Dermis lymphatic vessel endothelial cell (primary cell): ENCODE results near the gene KLHL21. TPM values are rescaled to one million over a fixed set of nuclear protein-coding genes. Genes with fewer than 3 reads are reported as not detected.

ENCODE experiments used
- total RNA-seq: library from RNA; depleted of rRNA; stranded (reverse); fragments of >200 nt; gene quantifications from 2 replicates; pipeline ENCODE4 v1.2.1, GENCODE V29; 2014

KLHL21 gene, protein sequence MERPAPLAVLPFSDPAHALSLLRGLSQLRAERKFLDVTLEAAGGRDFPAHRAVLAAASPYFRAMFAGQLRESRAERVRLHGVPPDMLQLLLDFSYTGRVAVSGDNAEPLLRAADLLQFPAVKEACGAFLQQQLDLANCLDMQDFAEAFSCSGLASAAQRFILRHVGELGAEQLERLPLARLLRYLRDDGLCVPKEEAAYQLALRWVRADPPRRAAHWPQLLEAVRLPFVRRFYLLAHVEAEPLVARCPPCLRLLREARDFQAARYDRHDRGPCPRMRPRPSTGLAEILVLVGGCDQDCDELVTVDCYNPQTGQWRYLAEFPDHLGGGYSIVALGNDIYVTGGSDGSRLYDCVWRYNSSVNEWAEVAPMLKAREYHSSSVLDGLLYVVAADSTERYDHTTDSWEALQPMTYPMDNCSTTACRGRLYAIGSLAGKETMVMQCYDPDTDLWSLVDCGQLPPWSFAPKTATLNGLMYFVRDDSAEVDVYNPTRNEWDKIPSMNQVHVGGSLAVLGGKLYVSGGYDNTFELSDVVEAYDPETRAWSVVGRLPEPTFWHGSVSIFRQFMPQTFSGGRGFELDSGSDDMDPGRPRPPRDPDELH
- total RNA-seq = 12.2 and 15.8 TPM in 2 replicates

DNA sequence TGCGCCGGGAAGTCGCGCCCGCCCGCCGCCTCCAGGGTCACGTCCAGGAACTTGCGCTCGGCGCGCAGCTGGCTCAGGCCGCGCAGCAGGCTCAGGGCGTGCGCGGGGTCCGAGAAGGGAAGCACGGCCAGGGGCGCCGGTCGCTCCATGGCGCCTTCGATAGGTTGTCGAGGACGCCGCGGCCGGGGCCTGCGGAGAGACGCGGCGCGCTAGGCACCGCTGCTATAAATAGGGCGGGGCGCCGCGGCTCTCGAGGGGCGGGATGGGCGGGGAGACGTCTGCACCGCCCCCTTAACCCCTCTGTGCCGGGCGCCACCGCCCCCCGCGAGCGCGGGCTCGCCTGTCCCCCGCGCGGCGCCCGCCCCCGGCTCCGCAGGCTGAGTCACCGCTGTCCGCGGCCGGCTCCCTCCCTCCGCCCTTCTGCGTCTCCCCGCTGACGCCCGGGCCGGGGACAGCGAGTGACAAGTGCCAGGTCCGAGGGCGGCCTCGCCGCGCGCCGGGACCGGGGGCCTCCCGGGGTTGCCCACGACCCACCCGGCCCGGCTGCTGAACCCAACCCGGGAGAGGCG, at the start of gene KLHL21:
Gene KLHL21, minus strand, starts transcription at position 201 of the 569 bp plus-strand sequence. Its CDS starts 52 bp downstream, at position 149.

GRCh38 chr1:6624710-6625583, 22.3 kb upstream of the KLHL21 start, which contains the start of gene THAP3:
Gene THAP3, plus strand, starts transcription at chr1:6624868. Its CDS starts 351 bp downstream, at chr1:6625219.

GRCh38 chr1:6613361-6614018, 10.8 kb upstream of the KLHL21 start, which contains the start of gene PHF13:
Gene PHF13, plus strand, starts transcription at chr1:6613731. Its CDS starts 336 bp downstream, at chr1:6614067.

DNA sequence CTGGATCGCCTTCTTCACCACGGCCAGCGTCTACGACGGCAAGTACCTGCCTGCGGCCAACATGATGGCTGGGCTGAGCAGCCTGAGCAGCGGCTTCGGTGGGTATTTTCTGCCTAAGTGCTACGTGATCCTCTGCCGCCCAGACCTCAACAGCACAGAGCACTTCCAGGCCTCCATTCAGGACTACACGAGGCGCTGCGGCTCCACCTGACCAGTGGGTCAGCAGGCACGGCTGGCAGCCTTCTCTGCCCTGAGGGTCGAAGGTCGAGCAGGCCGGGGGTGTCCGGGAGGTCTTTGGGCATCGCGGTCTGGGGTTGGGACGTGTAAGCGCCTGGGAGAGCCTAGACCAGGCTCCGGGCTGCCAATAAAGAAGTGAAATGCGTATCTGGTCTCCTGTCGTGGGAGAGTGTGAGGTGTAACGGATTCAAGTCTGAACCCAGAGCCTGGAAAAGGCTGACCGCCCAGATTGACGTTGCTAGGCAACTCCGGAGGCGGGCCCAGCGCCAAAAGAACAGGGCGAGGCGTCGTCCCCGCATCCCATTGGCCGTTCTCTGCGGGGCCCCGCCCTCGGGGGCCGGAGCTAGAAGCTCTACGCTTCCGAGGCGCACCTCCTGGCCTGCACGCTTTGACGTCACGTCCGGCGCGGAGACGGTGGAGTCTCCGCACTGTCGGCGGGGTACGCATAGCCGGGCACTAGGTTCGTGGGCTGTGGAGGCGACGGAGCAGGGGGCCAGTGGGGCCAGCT, 23.1 kb downstream of the KLHL21 start, which contains the start of gene ZBTB48:
Gene ZBTB48, plus strand, starts transcription at position 621 of the 745 bp plus-strand sequence. CDS start 616 bp downstream, outside the sequence.

DNA sequence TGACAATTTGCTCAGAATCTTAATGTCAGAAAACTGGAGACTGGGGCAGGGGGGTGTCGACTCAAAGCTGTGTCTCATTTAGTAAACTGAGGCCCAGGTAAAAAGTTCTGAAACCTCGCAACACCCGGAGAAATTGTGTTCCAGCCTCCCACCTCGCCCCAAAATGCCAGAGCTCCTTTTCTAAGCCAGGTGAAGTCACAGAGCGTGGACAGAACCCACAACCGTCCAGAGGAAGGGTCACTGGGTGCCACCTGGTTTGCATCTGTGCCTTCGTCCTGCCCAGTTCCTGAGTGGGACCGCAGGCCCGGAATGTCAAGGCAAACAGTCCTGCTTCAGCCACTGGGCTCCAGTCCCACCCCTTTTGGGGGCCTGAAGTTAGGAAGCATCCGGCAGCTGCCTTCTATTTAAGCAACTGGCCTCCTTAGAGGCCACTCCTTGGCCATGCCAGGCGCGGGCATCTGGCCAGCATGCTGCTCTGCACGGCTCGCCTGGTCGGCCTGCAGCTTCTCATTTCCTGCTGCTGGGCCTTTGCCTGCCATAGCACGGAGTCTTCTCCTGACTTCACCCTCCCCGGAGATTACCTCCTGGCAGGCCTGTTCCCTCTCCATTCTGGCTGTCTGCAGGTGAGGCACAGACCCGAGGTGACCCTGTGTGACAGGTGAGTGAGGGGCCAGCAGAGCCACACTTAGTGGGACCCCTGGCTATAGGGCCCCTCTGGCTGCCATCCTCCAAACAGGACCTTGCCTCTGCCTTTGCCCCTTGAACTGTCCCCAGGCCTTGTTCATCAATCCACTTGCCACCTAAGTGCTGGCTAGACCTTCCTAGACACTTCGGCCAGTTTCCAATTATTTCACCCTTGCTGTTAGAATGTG, 47.5 kb downstream of the KLHL21 start, which contains the start of gene TAS1R1:
Gene TAS1R1, plus strand, starts transcription at position 401 of the 872 bp plus-strand sequence. Its CDS starts 67 bp downstream, at position 468.

DNA sequence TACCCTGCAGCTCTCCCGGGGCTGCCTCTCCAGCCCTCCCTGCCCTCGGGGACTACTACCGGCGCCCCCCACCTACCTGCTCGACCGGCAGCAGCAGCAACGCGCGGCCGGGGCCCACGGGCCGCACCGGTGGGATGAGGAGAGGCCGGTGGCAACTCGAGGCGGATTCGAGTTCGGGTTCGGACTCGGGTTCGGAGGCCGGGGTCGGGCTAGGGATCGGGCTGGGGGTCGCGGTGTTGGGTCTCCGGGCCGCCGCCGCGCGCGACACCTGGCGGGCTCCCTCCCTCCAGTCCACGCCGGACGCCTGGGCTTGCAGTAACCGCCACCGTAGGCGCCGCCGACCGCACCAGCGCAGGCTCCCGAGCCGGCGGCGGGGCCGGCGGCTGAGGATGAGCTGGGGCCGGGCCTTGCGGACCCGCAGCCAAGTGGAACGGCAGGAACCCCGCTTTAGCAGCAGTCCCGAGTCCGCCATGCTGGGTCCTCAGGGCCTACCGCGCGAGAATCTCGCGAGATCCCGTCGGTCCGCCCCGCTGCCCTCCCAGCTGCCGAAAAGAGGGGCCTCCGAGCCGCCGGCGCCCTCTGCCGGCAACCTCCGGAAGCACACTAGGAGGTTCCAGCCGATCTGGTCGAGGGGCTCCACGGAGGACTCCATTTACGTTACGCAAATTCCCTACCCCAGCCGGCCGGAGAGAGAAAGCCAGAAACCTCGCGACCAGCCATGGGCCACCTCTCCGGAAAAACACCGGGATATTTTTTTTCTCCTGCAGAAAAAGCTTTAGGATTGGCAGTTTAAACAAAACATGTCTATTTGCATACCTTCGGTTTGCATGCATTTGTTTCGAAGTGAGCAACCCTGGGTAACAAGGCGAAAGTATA, 48.4 kb downstream of the KLHL21 start, which contains the start of gene NOL9:
Gene NOL9, minus strand, starts transcription at position 483 of the 876 bp plus-strand sequence. Its CDS starts 11 bp downstream, at position 472.

Other genes with a start within 250 kb of the KLHL21 start
- gene ACOT7, start 209.1 kb downstream of the KLHL21 start, total RNA-seq = 11.4 and 13.0 TPM in 2 replicates
- gene HES2, start 182.9 kb downstream of the KLHL21 start, total RNA-seq = 5.9 and 10.2 TPM in 2 replicates
- gene ESPN, start 178.1 kb downstream of the KLHL21 start, total RNA-seq = 0.22 and 0.69 TPM in 2 replicates
- gene TNFRSF25, start 136.7 kb downstream of the KLHL21 start, total RNA-seq = 2.8 and 6.7 TPM in 2 replicates
- gene PLEKHG5, start 111.2 kb downstream of the KLHL21 start, total RNA-seq = 17.6 and 23.9 TPM in 2 replicates
- 14.5 and 20.6 TPM in 2 replicates for gene NOL9, start 48.4 kb downstream of the KLHL21 start, total RNA-seq
- gene TAS1R1, start 47.6 kb downstream of the KLHL21 start, total RNA-seq = not detected in 2 replicates
- gene ZBTB48, start 22.9 kb downstream of the KLHL21 start, total RNA-seq = 13.6 and 15.0 TPM in 2 replicates
- 10.8 and 11.0 TPM in 2 replicates for gene PHF13, start 10.9 kb upstream of the KLHL21 start, total RNA-seq
- gene THAP3, start 22.0 kb upstream of the KLHL21 start, total RNA-seq = 14.5 and 18.6 TPM in 2 replicates
- 33.8 and 44.3 TPM in 2 replicates for gene DNAJC11, start 98.9 kb upstream of the KLHL21 start, total RNA-seq
- 39.5 and 55.6 TPM in 2 replicates for gene CAMTA1, start 182.6 kb upstream of the KLHL21 start, total RNA-seq